Measurements from ENCODE around the gene MOCS3.

GRCh38 chr20:51008718-51009117 lies 50.1 kb downstream of the MOCS3 start:
- TF ChIP-seq, protein P1, sequence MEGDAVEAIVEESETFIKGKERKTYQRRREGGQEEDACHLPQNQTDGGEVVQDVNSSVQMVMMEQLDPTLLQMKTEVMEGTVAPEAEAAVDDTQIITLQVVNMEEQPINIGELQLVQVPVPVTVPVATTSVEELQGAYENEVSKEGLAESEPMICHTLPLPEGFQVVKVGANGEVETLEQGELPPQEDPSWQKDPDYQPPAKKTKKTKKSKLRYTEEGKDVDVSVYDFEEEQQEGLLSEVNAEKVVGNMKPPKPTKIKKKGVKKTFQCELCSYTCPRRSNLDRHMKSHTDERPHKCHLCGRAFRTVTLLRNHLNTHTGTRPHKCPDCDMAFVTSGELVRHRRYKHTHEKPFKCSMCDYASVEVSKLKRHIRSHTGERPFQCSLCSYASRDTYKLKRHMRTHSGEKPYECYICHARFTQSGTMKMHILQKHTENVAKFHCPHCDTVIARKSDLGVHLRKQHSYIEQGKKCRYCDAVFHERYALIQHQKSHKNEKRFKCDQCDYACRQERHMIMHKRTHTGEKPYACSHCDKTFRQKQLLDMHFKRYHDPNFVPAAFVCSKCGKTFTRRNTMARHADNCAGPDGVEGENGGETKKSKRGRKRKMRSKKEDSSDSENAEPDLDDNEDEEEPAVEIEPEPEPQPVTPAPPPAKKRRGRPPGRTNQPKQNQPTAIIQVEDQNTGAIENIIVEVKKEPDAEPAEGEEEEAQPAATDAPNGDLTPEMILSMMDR (IDR thresholded peaks at IDR 0.05) = no peak
- TF ChIP-seq POLR2A (IDR thresholded peaks at IDR 0.05) = no peak
